Muscle of back (tissue), 13 donors: ENCODE results near the gene USP26. TPM values are rescaled to one million over a fixed set of nuclear protein-coding genes. Genes with fewer than 3 reads are reported as not detected.
"Not testable (repeated sequence)": the region's sequence is repeated elsewhere in the genome, so short reads cannot be mapped to it uniquely, and the experiment has no call there.

Experiments used
- DNase-seq, 3 donors: peaks; one replicate each; pipeline versions ENCODE4 v3.0.0 to v3.0.0-alpha.2; 2013
- long read RNA-seq, 9 donors: transcript quantifications; one replicate each; lab custom pipeline, GENCODE V29; 2026
- polyA plus RNA-seq, 10 donors: library from polyadenylated mRNA; unstranded; fragments of 120-200 nt; gene quantifications; one replicate each; pipeline ENCODE4 v1.2.1, GENCODE V29; 2013; ENCODE audit not compliant: insufficient read length in 10 of 10

Gene USP26
- polyA plus RNA-seq = not detected
- long read RNA-seq, donor 1 = 0 reads
- long read RNA-seq, donor 2 = 0 reads
- long read RNA-seq, donor 3, partial matches to known transcripts = 0 of 1 reads
- long read RNA-seq, donor 3, other reads (novel, unspliced or antisense) = 0 of 1 reads
- long read RNA-seq, donor 4 = 0 reads
- long read RNA-seq, donor 5, partial matches to known transcripts = 0 of 1 reads
- long read RNA-seq, donor 5, other reads (novel, unspliced or antisense) = 0 of 1 reads
- long read RNA-seq, donor 6 = 0 reads
- long read RNA-seq, donor 7 = 0 reads
- long read RNA-seq, donor 8 = 0 reads
- long read RNA-seq, donor 9 = 0 reads

DNA sequence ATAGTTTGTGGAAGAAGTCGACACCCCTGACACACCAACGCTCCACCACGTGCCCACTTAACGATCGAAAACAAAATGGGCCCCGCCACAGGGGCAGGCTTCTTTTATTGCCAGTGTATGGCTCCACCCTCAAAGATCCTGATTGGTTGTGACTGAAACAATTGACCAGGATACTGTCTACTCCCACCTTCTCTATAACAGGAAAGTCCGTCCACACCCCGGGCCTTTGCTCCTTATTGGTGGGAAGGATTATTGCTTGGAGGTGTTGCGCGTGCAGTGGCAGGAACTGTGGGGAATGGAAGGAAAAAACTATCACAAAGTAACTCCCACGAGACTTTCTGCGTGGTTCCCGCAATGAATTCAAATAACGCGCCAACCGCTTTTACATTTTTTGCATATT is at the start of gene USP26:
Gene USP26 (minus strand): TSS at position 79 of the 400 bp plus-strand sequence. CDS start 68,889 bp downstream, outside the sequence.
- no peak for DNase-seq

DNA sequence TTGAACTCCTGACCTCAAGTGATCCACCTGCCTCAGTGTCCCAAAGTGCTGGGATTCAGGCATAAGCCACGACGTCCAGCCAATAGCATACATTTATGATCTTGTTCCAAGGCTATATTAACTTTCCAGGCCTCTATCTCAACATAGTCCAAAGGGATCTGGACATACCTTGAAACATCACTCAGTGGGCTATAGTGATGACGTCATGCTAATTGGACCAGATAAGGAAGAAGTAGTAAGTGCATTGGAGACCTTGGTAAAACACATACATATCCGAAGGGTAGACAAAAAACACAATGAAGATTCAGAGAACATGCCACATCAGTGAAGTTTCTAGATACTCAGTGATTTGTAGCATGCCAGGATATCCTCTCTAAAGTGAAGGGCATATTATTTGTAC is 37.4 kb upstream of the USP26 start:
- DNase-seq = no peak

DNA sequence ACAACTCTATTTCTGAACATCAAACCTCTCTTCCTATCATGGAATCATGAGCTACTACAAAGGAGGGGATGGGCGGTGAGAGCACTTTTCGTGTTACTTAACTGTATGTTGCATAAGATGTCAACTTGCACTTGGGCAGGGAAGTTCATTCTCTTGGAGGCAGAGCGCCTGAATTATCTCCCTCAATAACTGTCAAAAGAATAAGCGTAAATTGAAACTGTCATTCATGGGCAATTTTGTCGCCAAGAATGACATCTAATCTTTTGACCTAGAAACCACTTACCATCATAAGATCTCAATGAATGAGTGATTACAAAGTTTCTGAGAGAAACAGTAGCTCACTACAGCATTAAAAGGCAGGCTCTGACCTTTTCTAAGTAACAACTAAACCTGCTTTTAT is 23.5 kb upstream of the USP26 start:
- no peak for DNase-seq

GRCh38 chrX:133094098-133094731 is 2.7 kb downstream of the USP26 start:
- no peak for DNase-seq

DNA sequence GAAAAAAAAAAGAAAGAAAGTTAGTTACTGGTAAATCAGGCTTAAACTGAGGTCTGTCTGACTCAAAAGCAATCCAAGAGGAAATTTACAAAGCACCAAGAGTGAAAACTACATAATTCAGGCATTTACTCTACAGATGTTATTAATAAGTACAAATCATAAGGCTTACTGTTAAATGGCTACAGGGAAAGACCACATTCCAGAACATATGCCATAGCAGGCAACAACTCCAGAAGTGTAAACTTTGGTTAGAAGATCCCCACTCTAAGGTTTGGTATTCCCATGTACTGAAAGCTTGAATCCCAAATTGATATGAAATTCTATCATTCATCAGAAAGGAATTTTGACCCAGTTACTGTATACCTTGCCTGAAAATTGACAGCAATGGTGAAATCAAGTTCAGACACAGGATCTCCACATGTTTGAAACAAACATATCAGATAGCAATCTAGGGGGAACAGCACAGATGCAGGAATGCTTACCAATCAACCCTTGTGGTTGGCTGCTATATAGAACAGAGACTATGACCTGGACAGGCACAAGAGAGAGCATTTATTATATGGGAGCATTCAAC is 6.6 kb downstream of the USP26 start:
- peak in 1 of 3 donors; percentile 2 for DNase-seq

GRCh38 chrX:133089411-133089810 is 7.5 kb downstream of the USP26 start:
- DNase-seq = no peak

DNA sequence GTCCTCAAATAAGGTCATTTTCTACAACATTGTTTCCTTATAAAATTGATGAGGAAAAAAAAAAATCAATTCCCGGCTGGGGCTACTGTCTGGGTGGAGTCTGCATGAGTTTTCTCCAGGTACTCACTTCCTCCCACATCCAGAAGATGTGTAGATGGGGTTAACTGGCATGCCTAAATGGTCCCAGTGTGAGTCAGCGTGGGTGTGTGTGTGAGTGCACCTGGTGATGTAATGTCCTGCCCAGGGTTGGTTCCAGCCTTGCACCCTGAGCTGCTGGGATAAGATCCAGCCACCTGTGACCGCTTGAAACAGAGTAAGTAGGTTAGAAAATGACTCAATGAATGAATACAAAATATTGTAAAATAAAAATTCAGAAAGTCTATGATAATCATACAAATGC is 11.1 kb downstream of the USP26 start:
- no peak for DNase-seq

DNA sequence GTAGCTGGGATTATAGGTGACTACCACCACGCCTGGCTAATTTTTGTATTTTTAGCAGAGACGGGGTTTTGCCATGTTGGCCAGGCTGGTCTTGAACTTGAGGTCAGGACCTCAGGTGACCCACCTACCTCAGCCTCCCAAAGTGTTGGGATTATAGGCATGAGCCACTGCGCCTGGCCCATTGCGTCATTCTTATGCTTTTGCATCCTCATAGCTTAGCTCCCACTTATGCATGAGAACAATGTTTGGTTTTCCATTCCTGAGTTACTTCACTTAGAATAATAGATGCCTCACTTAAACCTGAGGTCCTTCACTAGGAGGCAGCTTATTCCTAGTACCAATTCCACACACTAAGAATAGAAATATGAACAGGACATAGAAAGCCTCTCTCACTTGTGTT is 11.9 kb downstream of the USP26 start:
- DNase-seq = not testable (repeated sequence)

DNA sequence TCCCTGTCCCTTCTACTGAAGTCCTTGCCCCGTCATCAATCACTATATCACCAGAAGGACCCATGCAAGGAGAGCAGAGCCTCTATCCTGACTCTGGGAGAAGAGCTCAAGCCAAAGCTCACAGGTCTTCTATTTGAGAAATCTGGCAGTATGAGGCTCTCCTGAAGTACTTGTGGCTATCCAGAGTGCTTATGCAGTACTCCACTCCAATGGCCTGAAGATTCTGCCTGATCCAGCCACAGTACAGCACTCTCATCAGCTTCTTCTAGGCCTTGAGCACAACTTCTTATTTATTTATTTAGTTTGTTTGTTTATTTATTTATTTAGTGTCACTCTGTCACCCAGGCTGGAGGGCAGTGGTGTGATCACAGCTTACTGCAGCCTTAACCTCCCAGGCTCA is 13.0 kb downstream of the USP26 start:
- no peak for DNase-seq

DNA sequence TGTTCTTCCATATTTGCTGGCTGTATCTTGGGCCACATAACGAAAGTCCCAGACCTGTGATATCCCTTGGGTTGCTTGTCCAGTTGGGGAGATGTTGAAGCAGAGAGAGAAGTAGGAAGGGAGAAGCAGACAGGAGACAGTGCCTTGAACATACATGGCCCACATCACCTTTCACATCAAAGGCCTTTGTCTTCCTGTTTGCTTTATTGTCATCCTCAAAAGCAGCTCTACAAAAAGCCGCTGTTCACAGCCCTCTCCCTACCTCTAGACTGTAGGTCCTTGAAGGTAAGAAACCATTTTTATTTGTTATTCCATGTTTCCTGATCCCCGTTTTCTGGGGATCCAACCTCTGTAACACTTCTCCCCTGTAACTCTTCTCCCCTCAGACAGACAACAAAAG is 14.9 kb downstream of the USP26 start:
- DNase-seq = no peak

DNA sequence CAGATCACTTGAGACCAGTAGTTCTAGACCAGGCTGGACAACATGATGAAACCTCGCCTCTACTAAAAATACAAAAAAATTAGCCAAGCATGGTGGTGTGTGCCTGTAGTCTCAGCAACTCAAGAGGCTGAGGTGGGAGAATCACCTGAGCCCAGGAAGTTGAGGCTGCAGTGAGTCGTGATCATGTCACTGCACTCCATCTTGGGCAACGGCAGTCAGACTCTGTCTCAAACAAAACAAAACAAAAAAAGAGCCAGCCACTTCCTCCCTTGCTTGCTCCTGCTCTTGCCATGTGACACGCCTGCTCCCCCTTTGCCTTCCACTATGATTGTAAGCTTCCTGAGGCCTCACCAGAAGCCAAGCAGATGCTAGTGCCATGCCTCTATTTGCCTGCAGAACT is 19.1 kb downstream of the USP26 start:
- DNase-seq = not testable (repeated sequence)

DNA sequence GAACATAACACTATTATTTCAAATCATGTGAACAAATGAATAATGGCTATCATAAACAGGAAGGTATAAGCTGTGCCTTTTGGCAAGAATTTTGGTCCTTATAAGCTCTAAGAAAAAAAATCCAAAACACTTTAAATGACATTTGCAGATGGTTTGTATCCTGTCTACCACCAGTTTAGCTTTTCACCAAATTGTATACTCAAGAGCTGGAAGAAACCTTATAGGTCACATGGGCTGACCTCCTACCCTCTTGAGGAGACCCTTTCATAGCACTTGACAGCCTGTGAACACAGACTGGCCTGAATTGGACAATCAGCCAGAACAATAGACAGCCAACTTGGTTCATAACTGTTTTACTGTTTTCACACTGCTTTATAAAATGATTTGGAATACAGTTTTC is 24.3 kb downstream of the USP26 start:
- no peak for DNase-seq

DNA sequence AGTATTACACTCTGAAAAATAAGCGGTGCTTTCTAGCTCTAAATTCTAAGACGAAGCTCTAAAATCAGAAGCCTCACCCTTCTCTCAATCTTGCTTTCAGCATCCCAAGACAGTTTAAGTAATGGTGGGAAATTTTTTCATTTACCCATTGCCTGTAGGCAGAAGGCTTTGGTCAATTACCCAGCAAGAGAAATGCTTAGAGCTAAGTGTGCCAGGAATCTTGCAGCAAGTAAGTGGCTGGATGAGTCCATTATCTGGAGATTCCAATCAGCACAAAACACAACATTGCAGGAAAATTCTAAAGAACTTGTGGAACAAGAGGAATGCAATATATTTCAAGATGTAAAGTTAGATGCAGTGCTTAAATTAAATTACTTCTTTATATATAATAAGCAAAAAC is 28.4 kb downstream of the USP26 start:
- no peak for DNase-seq

GRCh38 chrX:133056341-133056740 is 40.6 kb downstream of the USP26 start:
- no peak for DNase-seq

GRCh38 chrX:133054761-133055405 is 42.0 kb downstream of the USP26 start:
- no peak for DNase-seq

DNA sequence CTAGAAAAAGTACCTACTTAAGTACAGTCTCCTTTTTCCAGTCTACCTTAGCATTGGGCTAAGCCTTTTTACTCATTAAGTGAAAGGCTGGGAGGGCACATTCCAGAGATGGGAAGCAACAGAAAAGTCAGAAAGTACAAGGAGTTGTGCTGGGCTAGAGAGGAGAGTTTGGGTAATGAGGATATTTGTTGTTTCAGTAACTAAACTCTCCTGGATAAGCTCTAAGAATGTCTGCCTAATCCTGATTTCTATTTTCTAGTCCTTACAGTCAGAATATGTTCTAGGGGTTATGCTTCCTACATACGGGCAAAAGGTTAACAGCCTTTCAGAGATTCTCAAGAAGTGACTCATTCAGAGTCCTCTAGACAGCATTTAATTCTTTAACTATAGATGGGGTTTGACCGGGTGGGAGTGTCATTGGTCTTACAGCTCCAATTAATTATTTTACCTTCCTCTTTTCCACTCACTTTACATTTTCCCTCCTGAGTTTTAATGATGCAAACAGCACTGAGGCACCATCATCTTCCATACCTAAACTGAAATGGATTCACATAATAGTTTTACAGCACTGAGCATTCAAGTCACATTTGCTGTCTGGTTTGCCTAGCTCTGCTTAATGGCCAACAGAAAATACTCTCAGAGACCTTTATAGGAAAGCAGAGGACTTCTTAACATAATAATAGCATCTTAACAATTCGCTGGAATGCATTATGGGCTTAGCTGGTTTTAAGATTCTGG is 42.9 kb downstream of the USP26 start:
- DNase-seq = no peak

- DNase-seq = no peak
Observed at GRCh38 chrX:133048751-133049150, 48.2 kb downstream of the USP26 start.

DNA sequence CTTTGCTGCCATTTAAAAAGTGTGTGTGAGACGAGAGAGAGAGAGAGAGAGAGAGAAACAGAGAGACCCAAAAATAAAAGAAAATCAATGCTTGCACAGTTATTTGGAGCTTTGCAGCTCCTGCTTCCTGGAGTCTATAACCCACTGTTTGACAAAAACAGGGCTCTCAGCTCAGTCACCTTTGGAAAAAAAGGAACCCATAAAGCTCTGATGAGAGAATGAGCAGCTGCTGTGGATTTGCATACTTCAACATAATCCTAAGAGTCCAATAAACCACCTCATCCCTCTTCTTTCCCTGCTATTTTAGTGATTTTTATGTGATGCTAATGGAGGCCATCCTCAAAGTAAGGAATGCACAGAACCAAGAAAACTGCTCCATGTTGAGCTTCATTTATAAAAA is 50.3 kb downstream of the USP26 start:
- no peak for DNase-seq

GRCh38 chrX:133045986-133046385 is 50.9 kb downstream of the USP26 start:
- DNase-seq = peak in 2 of 3 donors; percentile 4 to 16

- DNase-seq = not testable (repeated sequence)
Observed at GRCh38 chrX:133044145-133044786, 52.6 kb downstream of the USP26 start.

GRCh38 chrX:133042260-133042659 is 54.6 kb downstream of the USP26 start:
- DNase-seq = no peak
